ENCODE results near the gene KIF12. TPM values are rescaled to one million over a fixed set of nuclear protein-coding genes. Genes with fewer than 3 reads are reported as not detected.

KIF12 gene
- total and polyA plus RNA-seq, 2 donors (not counting 3 experiments of a cell fraction or from before 2014, with no cell fraction given), result 0.46 to 0.97 TPM

DNA sequence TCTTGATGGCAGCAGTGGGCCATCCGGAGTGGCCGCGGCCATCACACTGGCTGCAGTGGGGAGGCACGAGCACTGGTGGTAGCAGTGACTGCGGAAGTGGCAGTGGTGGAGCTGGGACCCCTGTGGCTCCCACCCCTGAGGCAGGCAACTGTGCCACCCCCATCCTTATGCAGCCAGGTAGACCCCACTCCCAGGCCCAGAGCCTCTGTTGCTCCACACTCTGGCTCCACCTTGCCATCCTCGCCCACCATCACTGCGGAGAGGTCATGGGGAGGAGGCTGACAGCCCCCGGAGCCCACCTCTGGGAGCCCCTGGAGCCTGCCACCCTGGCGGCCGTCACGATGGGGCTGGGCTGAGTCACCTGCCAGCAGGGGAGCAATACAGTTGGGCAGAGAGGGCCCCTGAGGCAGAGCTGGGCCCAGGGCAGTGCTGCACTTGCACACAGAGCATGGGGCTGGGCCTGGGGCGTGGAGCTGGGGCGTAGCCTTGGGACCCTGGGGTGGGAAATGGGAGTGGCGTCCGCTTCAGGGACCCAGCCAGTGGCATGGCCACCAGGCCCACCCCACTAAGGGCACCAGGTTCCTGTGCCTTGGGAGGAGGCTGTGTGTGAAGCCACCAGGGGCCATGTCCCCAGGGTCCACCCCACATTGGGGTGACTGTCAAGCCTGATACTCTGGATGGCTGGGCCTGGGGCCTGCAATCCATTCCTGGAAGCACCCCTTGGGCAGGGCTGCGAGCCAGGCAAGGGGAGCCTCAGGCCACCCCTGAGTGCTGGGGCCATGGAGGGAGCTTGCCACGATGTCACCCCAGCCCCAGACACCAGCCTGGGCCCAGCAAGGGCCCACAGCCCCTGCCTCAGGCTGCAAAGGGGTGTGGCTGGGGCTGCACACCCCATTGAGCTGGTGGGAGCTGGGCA lies 28.6 kb downstream of the KIF12 start:
- H3K9ac ChIP-seq (replicated peaks; ENCODE audit: extremely low read depth, insufficient read depth, low read length), result no peak overlapping the region
- H3K36me3 ChIP-seq (ENCODE audit: control insufficient read depth in 2 of 2, extremely low read depth in 1 of 2, insufficient read depth in 2 of 2, low read length in 2 of 2), result no peaks in the 10 kb centered on the region
- intact Hi-C loops (cut with micrococcal nuclease) (no loop called here), dilution Hi-C loops (cut with MboI; ENCODE audit: extremely low pct_ligation_motif_present, low sequenced_read_pairs) (no loop called here)
- H3K27me3 ChIP-seq (ENCODE audit: control insufficient read depth in 2 of 2, insufficient read depth in 2 of 2, low read length in 2 of 2), result peaks cover 10 to 13% of the 10 kb centered on the region in 2 experiments
- H3K9me1 ChIP-seq (replicated peaks; ENCODE audit: control insufficient read depth, extremely low read depth, insufficient read depth, low read length), result no peaks in the 10 kb centered on the region
- TF ChIP-seq FOS (IDR thresholded peaks at IDR 0.05; ENCODE audit: borderline replicate concordance, insufficient read depth, low read length) (no peak), JUN (IDR thresholded peaks at IDR 0.05; ENCODE audit: borderline replicate concordance, insufficient read depth, insufficient read length, low read depth) (no peak), MYC (IDR thresholded peaks at IDR 0.05; ENCODE audit: low read depth, low read length) (no peak), POLR2A (IDR thresholded peaks at IDR 0.05; ENCODE audit: low read depth, low read length) (no peak), GATA2 (IDR thresholded peaks at IDR 0.05; ENCODE audit: insufficient read depth, insufficient read length, low read depth, low read length) (no peak), EZH2 (IDR thresholded peaks at IDR 0.05; ENCODE audit: borderline replicate concordance, low read depth, low read length, severe bottlenecking) (no peak), POLR2AphosphoS5 (IDR thresholded peaks at IDR 0.05; ENCODE audit: insufficient read depth, low read depth, low read length) (no peak)
- TF ChIP-seq, protein P1, sequence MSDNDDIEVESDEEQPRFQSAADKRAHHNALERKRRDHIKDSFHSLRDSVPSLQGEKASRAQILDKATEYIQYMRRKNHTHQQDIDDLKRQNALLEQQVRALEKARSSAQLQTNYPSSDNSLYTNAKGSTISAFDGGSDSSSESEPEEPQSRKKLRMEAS (IDR thresholded peaks at IDR 0.05; ENCODE audit: insufficient read depth, insufficient read length), result no peak
- TF ChIP-seq, protein P2, sequence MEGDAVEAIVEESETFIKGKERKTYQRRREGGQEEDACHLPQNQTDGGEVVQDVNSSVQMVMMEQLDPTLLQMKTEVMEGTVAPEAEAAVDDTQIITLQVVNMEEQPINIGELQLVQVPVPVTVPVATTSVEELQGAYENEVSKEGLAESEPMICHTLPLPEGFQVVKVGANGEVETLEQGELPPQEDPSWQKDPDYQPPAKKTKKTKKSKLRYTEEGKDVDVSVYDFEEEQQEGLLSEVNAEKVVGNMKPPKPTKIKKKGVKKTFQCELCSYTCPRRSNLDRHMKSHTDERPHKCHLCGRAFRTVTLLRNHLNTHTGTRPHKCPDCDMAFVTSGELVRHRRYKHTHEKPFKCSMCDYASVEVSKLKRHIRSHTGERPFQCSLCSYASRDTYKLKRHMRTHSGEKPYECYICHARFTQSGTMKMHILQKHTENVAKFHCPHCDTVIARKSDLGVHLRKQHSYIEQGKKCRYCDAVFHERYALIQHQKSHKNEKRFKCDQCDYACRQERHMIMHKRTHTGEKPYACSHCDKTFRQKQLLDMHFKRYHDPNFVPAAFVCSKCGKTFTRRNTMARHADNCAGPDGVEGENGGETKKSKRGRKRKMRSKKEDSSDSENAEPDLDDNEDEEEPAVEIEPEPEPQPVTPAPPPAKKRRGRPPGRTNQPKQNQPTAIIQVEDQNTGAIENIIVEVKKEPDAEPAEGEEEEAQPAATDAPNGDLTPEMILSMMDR (IDR thresholded peaks at IDR 0.05; ENCODE audit: extremely low read depth in 1 of 2, insufficient read depth in 1 of 2, low read depth in 1 of 2, low read length in 2 of 2), result no peak
- H3K4me2 ChIP-seq (ENCODE audit: insufficient read depth, low read length), result no peak overlapping the region
- H2AFZ ChIP-seq (ENCODE audit: low read depth, low read length), result no peak overlapping the region
- H4K20me1 ChIP-seq (replicated peaks; ENCODE audit: control insufficient read depth, extremely low read depth, insufficient read depth, low read length), result no peaks in the 10 kb centered on the region
- DNase-seq (ENCODE audit: low read depth, low spot score), result no peak
- no peaks in the 10 kb centered on the region for H3K9me3 ChIP-seq (replicated peaks; ENCODE audit: control insufficient read depth, insufficient read depth, low read length)
- no TSS peak for BruUV-seq (replicated peaks)
- FAIRE-seq, result no peak
- H3K4me1 ChIP-seq (ENCODE audit: control insufficient read depth, extremely low read depth, insufficient read depth, low read length), result no peaks in the 10 kb centered on the region
- ChIA-PET CTCF (interaction anchor here (2.1 to 5.8 kb wide), 2 partner anchors 12 to 221 kb away, joined by 6 to 36 read pairs; no protein-coding TSS in a partner anchor), POLR2A (no interaction called here)
- no peak overlapping the region for H3K4me3 ChIP-seq (replicated peaks in 1 of 3; ENCODE audit: insufficient read depth in 1 of 3, low read depth in 1 of 3, low read length in 3 of 3)
- H3K79me2 ChIP-seq (ENCODE audit: control insufficient read depth, insufficient read depth, low read length), result no peaks in the 10 kb centered on the region
- no peak overlapping the region for H3K27ac ChIP-seq (ENCODE audit: insufficient read depth, low read depth, low read length)
